ENCODE measurements around the gene MEF2C. TPM values are rescaled to one million over a fixed set of nuclear protein-coding genes. Genes with fewer than 3 reads are reported as not detected.
"Not testable (repeated sequence)": the region's sequence is repeated elsewhere in the genome, so short reads cannot be mapped to it uniquely, and the experiment has no call there.

The MEF2C gene
- total RNA-seq, 1 experiment from 2014 or later, result 1.7 TPM

DNA sequence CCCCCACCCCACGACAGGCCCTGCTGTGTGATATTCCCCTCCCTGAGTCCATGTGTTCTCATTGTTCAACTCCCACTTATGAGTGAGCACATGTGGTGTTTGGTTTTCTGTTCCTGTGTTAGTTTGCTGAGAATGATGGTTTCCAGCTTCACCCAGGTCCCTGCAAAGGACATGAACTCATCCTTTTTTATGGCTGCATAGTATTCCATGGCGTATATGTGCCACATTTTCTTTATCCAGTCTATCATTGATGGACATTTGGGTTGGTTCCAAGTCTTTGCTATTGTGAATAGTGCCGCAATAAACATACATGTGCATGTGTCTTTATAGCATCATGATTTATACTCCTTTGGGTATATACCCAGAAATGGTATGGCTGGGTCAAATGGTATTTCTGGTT is 89.2 kb downstream of the MEF2C start:
- ATAC-seq; H3K4me1 Mint-ChIP-seq; H3K27me3 Mint-ChIP-seq (ENCODE audit: low read depth); DNase-seq (ENCODE audit: low spot score); H3K9me3 Mint-ChIP-seq; POLR2A ChIA-PET; H3K4me3 Mint-ChIP-seq; CTCF ChIA-PET; H3K36me3 Mint-ChIP-seq; H3K27ac Mint-ChIP-seq: not testable (repeated sequence)

DNA sequence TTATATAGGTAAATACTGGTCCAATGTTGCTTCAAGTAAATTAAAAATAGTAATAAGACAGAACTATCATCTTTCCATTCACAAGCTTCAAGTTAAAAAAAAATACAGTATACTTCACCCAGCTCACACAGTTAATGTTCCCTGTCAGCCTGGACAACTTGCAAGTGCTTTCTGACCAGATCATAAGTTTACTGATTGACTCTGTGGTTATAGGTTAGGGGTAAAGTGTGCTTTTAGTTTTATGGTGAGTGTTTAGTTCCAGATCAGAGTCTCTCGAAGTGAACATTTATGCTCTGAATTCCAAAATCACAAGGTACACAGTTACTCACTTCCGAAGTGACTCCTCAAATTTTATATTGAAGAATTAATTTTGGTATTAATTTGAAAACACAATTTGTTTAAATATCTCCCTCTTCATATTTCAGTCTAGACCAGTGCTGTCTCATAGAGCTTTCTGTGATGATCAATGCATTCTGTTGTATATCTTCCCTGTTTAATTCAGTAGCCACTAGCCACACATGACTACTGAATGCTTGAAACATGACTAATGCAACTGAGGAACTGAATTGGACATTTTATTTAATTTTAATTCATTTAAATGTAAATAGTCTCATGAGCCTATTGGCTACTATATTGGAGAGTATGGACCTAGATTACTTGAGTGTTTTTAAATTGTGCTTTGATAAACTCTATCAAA is 90.7 kb downstream of the MEF2C start:
- no peaks in the 10 kb centered on the region for H3K36me3 Mint-ChIP-seq
- ChIA-PET CTCF (no interaction called here), POLR2A (no interaction called here)
- H3K4me3 Mint-ChIP-seq, result no peak overlapping the region
- no peak overlapping the region for H3K27ac Mint-ChIP-seq
- DNase-seq (ENCODE audit: low spot score) (no peak), ATAC-seq (no peak)
- no peaks in the 10 kb centered on the region for H3K27me3 Mint-ChIP-seq (ENCODE audit: low read depth)
- peaks cover 6% of the 10 kb centered on the region for H3K4me1 Mint-ChIP-seq
- peaks cover 7% of the 10 kb centered on the region; the same call in 1 of the 2 replicates for H3K9me3 Mint-ChIP-seq
- TF ChIP-seq, protein P1, sequence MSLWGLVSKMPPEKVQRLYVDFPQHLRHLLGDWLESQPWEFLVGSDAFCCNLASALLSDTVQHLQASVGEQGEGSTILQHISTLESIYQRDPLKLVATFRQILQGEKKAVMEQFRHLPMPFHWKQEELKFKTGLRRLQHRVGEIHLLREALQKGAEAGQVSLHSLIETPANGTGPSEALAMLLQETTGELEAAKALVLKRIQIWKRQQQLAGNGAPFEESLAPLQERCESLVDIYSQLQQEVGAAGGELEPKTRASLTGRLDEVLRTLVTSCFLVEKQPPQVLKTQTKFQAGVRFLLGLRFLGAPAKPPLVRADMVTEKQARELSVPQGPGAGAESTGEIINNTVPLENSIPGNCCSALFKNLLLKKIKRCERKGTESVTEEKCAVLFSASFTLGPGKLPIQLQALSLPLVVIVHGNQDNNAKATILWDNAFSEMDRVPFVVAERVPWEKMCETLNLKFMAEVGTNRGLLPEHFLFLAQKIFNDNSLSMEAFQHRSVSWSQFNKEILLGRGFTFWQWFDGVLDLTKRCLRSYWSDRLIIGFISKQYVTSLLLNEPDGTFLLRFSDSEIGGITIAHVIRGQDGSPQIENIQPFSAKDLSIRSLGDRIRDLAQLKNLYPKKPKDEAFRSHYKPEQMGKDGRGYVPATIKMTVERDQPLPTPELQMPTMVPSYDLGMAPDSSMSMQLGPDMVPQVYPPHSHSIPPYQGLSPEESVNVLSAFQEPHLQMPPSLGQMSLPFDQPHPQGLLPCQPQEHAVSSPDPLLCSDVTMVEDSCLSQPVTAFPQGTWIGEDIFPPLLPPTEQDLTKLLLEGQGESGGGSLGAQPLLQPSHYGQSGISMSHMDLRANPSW (CRISPR knock-in tag; conservative IDR thresholded peaks at IDR 0.05; ENCODE audit: low read depth), result no peak
- TF ChIP-seq ZNF396 (CRISPR knock-in tag; IDR thresholded peaks at IDR 0.05; ENCODE audit: borderline replicate concordance), result no peak

DNA sequence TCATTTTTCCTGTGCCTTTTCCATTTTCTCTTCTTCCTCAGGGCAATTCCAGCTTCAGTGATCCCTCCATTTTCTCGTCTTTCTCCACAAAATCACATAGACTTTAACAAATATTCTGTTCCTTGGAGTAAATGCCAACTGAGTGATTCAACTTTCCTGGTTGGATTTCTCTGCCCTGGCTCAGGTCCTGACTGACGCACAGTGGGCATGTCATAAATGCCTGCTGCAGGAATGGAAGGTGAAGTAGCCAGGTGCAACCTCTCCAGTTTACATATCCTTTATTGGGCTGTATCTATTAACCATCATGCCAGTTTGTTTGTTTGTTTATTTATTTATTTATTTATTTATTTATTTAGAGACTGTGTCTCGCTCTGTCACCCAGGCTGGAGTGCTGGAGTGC is 95.1 kb downstream of the MEF2C start:
- Mint-ChIP-seq H3K27ac (no peak overlapping the region), H3K4me3 (no peak overlapping the region), H3K4me1 (peaks cover 31% of the 10 kb centered on the region), H3K9me3 (no peaks in the 10 kb centered on the region), H3K36me3 (no peaks in the 10 kb centered on the region), H3K27me3 (ENCODE audit: low read depth) (no peaks in the 10 kb centered on the region)
- no peak for TF ChIP-seq NR2C2 (CRISPR knock-in tag; IDR thresholded peaks at IDR 0.05)
- TF ChIP-seq ZNF121 (CRISPR knock-in tag; IDR thresholded peaks at IDR 0.05), result no peak
- TF ChIP-seq, protein P2, sequence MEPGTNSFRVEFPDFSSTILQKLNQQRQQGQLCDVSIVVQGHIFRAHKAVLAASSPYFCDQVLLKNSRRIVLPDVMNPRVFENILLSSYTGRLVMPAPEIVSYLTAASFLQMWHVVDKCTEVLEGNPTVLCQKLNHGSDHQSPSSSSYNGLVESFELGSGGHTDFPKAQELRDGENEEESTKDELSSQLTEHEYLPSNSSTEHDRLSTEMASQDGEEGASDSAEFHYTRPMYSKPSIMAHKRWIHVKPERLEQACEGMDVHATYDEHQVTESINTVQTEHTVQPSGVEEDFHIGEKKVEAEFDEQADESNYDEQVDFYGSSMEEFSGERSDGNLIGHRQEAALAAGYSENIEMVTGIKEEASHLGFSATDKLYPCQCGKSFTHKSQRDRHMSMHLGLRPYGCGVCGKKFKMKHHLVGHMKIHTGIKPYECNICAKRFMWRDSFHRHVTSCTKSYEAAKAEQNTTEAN (CRISPR knock-in tag; IDR thresholded peaks at IDR 0.05), result no peak
- TF ChIP-seq NR3C1 (CRISPR knock-in tag; conservative IDR thresholded peaks at IDR 0.05; ENCODE audit: low read depth), result no peak
- TF ChIP-seq GRHL2 (CRISPR knock-in tag; IDR thresholded peaks at IDR 0.05; ENCODE audit: insufficient replicate concordance, severe bottlenecking), result no peak
- no peak for TF ChIP-seq CBFB (CRISPR knock-in tag; IDR thresholded peaks at IDR 0.05; ENCODE audit: low read depth)
- TF ChIP-seq, protein P3, sequence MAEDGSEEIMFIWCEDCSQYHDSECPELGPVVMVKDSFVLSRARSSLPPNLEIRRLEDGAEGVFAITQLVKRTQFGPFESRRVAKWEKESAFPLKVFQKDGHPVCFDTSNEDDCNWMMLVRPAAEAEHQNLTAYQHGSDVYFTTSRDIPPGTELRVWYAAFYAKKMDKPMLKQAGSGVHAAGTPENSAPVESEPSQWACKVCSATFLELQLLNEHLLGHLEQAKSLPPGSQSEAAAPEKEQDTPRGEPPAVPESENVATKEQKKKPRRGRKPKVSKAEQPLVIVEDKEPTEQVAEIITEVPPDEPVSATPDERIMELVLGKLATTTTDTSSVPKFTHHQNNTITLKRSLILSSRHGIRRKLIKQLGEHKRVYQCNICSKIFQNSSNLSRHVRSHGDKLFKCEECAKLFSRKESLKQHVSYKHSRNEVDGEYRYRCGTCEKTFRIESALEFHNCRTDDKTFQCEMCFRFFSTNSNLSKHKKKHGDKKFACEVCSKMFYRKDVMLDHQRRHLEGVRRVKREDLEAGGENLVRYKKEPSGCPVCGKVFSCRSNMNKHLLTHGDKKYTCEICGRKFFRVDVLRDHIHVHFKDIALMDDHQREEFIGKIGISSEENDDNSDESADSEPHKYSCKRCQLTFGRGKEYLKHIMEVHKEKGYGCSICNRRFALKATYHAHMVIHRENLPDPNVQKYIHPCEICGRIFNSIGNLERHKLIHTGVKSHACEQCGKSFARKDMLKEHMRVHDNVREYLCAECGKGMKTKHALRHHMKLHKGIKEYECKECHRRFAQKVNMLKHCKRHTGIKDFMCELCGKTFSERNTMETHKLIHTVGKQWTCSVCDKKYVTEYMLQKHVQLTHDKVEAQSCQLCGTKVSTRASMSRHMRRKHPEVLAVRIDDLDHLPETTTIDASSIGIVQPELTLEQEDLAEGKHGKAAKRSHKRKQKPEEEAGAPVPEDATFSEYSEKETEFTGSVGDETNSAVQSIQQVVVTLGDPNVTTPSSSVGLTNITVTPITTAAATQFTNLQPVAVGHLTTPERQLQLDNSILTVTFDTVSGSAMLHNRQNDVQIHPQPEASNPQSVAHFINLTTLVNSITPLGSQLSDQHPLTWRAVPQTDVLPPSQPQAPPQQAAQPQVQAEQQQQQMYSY (CRISPR knock-in tag; IDR thresholded peaks at IDR 0.05), result no peak
- TF ChIP-seq, protein P4, sequence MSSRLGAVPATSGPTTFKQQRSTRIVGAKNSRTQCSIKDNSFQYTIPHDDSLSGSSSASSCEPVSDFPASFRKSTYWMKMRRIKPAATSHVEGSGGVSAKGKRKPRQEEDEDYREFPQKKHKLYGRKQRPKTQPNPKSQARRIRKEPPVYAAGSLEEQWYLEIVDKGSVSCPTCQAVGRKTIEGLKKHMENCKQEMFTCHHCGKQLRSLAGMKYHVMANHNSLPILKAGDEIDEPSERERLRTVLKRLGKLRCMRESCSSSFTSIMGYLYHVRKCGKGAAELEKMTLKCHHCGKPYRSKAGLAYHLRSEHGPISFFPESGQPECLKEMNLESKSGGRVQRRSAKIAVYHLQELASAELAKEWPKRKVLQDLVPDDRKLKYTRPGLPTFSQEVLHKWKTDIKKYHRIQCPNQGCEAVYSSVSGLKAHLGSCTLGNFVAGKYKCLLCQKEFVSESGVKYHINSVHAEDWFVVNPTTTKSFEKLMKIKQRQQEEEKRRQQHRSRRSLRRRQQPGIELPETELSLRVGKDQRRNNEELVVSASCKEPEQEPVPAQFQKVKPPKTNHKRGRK (CRISPR knock-in tag; IDR thresholded peaks at IDR 0.05; ENCODE audit: borderline replicate concordance), result no peak
- TF ChIP-seq PRRX2 (CRISPR knock-in tag; IDR thresholded peaks at IDR 0.05), result no peak
- TF ChIP-seq RELA (CRISPR knock-in tag; IDR thresholded peaks at IDR 0.05; ENCODE audit: borderline replicate concordance), result no peak
- TF ChIP-seq, protein P5, sequence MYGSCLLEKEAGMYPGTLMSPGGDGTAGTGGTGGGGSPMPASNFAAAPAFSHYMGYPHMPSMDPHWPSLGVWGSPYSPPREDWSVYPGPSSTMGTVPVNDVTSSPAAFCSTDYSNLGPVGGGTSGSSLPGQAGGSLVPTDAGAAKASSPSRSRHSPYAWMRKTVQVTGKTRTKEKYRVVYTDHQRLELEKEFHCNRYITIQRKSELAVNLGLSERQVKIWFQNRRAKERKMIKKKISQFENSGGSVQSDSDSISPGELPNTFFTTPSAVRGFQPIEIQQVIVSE (CRISPR knock-in tag; IDR thresholded peaks at IDR 0.05; ENCODE audit: borderline replicate concordance), result no peak
- no peak for TF ChIP-seq TCF7 (CRISPR knock-in tag; IDR thresholded peaks at IDR 0.05; ENCODE audit: low read depth)
- TF ChIP-seq NFYB (CRISPR knock-in tag; conservative IDR thresholded peaks at IDR 0.05; ENCODE audit: low read depth), result no peak
- TF ChIP-seq ZNF138 (CRISPR knock-in tag; conservative IDR thresholded peaks at IDR 0.05), result no peak
- DNase-seq (ENCODE audit: low spot score), result no peak
- POLR2A ChIA-PET, result no interaction called here
- CTCF ChIA-PET, result no interaction called here
- ATAC-seq, result no peak
